Stimulated activated CD4-positive, alpha-beta T cell treated with anti-CD3 and anti-CD28 coated beads, Interleukin-15, amount 100 ng/mL, for 24 hours (primary cell): ENCODE data around the gene GPR35.
"Not testable (repeated sequence)": the region's sequence is repeated elsewhere in the genome, so short reads cannot be mapped to it uniquely, and the experiment has no call there.

Source experiments
- DNase-seq: peaks from one replicate; pipeline ENCODE4 v3.0.0-alpha.2; 2020

The GPR35 gene

GRCh38 chr2:240642061-240642805 lies 17.0 kb downstream of the GPR35 start:
- no peak for DNase-seq

GRCh38 chr2:240642806-240643092 lies 17.5 kb downstream of the GPR35 start:
- DNase-seq: no peak

- no peak for DNase-seq
Observed at GRCh38 chr2:240643093-240643810, 18.0 kb downstream of the GPR35 start.

GRCh38 chr2:240643811-240644150 lies 18.5 kb downstream of the GPR35 start:
- DNase-seq: no peak

GRCh38 chr2:240644171-240644651 lies 18.9 kb downstream of the GPR35 start:
- no peak for DNase-seq

- DNase-seq: no peak
Observed at GRCh38 chr2:240644859-240645301, 19.6 kb downstream of the GPR35 start.

DNA sequence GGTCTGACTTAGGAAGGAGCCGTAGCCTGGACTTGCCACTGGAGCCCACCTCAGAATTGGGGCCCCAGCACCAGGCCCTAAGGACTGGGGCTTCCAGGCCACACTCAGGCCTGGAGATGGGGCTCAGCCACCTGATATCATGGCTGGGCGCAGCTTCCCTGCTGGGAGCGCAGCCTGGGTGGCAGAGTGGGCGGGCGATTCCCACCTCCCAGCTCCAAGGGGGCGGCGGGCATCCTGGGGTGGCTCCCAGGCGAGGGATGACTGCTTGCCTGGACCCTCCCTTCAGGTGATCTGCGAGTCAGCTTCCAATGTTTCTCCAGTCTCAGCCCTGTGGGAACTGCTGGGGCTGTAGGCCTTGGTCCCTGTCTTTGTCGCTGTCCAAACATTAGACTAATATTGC lies 20.1 kb downstream of the GPR35 start:
- DNase-seq: no peak

GRCh38 chr2:240645801-240646175 lies 20.5 kb downstream of the GPR35 start:
- no peak for DNase-seq

GRCh38 chr2:240646176-240646899 lies 21.1 kb downstream of the GPR35 start:
- DNase-seq: no peak

- DNase-seq: no peak
Observed at GRCh38 chr2:240646900-240647502, 21.7 kb downstream of the GPR35 start.

GRCh38 chr2:240647503-240648154 lies 22.3 kb downstream of the GPR35 start:
- no peak for DNase-seq

DNA sequence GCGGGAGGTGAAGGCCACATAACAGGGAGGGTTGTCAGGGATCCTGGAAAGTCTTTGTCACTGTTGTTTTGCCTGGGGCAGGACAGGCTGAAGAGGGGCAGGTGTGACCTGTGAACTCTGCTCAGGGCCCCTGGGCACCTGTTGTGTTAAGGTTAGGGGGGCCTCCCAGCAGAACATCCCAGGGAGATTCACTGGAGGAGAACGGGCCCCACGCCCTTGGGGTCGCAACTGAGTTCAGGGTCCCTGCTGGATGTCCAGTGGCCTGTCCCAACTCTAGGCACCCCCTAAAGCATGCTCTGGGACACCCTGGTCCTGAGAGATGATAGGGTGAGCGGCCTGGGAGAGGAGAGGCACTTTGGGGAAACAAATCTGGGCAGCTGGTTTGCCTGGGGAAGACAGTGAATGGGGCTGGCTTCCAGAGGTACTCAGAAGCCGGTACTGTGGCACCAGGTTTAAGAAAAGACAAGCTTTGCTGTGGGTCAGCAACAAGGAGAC lies 22.9 kb downstream of the GPR35 start:
- DNase-seq: no peak

GRCh38 chr2:240648650-240649275 lies 23.5 kb downstream of the GPR35 start:
- no peak for DNase-seq

- DNase-seq: no peak
Observed at GRCh38 chr2:240649331-240649730, 24.1 kb downstream of the GPR35 start.

DNA sequence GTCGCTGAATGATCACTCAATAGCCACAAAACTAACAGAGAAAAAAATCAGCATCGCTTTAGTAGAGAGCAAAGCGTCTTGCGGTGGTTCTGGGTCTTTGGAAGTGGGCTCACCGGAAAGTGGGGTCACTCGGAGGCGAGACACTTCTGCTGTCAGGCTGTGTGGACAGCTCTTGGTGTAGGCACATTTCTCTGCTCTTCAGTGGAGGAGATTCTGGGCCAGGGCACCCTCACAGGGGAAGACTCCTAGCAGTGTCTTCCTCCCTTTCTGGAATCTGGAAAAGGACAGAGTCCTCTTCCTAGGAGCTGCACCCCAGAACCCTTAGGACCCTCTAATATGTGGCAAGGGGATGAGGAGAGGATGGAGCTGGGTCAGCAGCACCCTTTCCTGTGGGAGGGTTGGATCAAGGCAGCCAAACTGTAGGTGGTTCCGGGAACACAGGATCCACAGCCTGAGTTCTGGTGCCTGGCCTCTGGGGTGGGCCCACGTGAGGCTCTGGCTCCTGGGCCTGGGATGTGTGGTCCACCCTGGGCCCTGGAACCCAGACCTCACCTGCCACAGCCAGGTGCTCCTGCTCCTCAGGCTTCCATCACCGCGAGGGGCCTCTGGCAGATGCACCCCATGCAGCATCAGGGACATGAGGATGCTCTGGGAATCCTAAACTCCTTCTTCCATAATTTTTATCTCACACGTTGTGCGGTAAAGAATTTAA lies 25.1 kb downstream of the GPR35 start:
- no peak for DNase-seq

- DNase-seq: no peak
Observed at GRCh38 chr2:240651185-240651584, 25.9 kb downstream of the GPR35 start.

DNA sequence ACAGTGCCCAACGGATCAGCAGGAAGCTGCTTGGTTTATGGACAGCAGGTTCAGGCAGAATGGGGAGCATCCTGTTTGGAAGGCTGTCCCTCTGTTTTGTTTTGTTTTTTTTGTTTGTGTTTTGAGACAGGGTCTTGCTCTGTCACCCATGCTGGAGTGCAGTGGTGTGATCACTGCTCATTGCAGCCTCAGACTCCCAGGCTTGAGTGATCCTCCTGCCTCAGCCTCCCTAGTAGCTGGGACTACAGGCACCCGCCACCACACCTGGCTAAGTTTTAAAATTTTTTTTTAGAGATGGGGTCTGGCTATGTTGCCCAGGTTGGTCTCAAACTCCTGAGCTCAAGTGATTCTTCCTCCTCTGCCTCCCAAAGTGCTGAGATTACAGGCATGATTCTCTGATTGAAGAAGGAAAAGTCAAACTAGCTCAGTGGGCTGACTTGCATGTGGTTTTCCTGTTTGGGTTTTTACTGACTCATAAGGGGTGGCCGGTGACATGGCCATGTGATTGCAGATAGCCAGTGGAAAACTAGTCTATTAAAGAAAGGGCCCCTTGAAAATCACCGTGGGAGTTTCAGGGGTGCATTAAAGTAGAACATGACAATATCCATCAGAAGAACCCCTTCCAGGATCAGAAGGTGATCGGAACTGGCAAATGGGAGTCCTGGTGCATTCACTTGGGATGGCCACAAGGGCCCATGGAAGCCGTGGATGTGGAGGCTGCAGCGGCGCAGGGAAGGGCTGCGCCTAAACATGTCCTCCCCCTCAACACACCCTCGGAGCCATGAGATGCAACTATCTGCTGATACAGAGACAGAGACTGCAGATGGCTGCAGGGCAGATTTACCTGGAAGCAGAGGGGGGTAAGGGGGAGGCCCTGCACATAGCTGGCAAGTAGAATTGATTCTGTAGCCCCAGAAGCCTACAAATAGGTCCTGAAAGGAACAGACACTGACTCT lies 30.9 kb downstream of the GPR35 start:
- DNase-seq: no peak

DNA sequence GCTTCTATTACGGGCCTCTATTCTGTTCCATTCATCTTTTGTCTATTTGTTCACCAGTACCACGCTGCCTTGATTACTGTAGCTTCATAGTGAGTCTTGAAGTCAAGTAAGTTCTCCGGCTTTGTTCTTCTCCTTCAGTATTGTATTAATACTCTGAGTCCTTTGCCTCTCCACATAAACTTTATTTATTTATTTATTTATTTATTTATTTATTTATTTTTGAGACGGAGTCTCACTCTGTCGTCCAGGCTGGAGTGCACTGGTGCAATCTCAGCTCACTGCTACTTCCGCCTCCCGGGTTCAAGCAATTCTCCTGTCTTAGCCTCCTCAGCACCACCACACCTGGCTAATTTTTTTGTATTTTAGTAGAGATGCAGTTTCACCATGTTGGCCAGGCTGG lies 34.6 kb downstream of the GPR35 start:
- not testable (repeated sequence) for DNase-seq

- DNase-seq: no peak
Observed at GRCh38 chr2:240662681-240663080, 37.4 kb downstream of the GPR35 start.

DNA sequence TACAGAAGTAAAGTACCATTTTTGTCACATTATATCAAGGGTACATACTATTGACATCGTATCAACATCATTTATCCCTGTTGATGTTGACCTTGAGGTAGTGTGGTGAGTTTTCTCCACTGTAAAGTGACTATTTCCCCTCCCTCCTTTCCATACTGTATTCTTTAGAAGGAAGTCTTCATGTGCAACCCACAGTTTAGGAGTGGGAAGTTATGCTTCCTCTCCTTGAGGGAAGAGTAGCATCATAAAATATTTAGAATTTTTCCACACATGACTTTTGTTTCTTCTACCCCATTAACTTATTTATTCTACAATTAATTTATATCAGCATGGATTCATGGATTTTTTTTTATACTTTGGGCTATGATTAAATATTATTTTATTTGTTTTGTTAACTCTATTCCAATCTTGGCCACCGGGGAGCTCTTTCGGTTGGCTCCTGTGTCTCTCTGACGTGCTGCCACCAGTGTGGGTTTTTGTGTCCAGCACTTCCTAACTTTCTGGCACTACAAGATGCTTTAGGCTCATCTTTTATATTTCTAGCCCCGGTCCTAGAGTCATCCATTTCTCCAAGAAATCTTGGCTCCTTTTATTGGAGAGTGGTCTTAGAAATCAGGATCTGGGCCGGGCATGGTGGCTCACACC lies 38.4 kb downstream of the GPR35 start:
- no peak for DNase-seq
